Activated naive CD8-positive, alpha-beta T cell treated with anti-CD3 and anti-CD28 coated beads for 36 hours (primary cell): ENCODE results near the gene TSPAN9. TPM values are rescaled to one million over a fixed set of nuclear protein-coding genes. Genes with fewer than 3 reads are reported as not detected.

Source experiments
- DNase-seq: peaks from one replicate; pipeline ENCODE4 v3.0.0; 2021
- H3K27ac Mint-ChIP-seq: one replicate; pipeline ENCODE4 v1.8.0; 2022; ENCODE audit warnings: mild to moderate bottlenecking, moderate library complexity, mixed read lengths
- H3K27me3 Mint-ChIP-seq: one replicate; pipeline ENCODE4 v1.8.0; 2022; ENCODE audit warnings: mild to moderate bottlenecking, mixed read lengths
- H3K36me3 Mint-ChIP-seq: one replicate; pipeline ENCODE4 v1.8.0; 2021; ENCODE audit warnings: mild to moderate bottlenecking, mixed read lengths
- H3K4me1 Mint-ChIP-seq: one replicate; pipeline ENCODE4 v1.8.0; 2021; ENCODE audit warnings: mixed read lengths
- H3K4me3 Mint-ChIP-seq: one replicate; pipeline ENCODE4 v1.8.0; 2022; ENCODE audit warnings: mild to moderate bottlenecking, moderate library complexity, mixed read lengths
- H3K9me3 Mint-ChIP-seq: one replicate; pipeline ENCODE4 v1.8.0; 2022; ENCODE audit warnings: mixed read lengths
- total RNA-seq, 2 experiments: library from RNA; stranded (reverse); gene quantifications; one replicate each; pipeline ENCODE4 v1.2.3, GENCODE V29; 2021

TSPAN9 gene
- total RNA-seq, 2 experiments from 2014 or later = 0.24 to 0.31 TPM

DNA sequence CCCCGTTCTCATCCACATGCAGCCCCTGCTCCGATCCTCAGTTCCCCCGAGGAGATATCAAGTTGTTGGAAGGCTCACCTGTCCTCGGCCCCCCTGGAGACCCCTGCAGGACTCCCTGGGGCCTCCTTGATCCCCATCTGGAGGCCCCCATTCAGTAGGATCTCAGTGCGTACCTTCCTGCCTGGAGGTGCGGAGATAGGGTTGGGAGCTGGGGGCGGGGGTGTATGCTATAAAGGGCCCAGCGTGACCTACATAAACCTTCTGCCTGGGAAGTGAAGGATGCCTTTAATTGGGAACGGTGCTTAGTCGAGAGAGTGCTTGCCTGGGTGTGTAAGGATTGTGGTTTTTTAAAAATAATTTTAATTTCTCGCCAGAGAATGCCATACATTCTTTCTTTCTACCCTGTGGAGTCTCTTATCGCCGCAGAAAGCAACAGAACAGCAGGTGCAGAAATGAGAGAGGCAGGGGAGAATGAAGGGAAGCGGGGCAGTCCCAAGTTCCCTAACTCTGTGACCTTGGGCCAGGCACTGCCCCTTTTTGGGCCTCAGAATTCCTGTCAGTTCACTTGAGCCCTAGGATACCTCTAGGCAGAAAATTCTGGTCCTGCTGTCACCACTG is 153.7 kb downstream of the TSPAN9 start:
- no peaks in the 10 kb centered on the region for H3K36me3 Mint-ChIP-seq
- H3K27me3 Mint-ChIP-seq = no peaks in the 10 kb centered on the region
- no peak overlapping the region for H3K4me3 Mint-ChIP-seq
- no peak overlapping the region for H3K27ac Mint-ChIP-seq
- peaks cover 2% of the 10 kb centered on the region for H3K9me3 Mint-ChIP-seq
- DNase-seq = no peak
- peaks cover 3% of the 10 kb centered on the region for H3K4me1 Mint-ChIP-seq

DNA sequence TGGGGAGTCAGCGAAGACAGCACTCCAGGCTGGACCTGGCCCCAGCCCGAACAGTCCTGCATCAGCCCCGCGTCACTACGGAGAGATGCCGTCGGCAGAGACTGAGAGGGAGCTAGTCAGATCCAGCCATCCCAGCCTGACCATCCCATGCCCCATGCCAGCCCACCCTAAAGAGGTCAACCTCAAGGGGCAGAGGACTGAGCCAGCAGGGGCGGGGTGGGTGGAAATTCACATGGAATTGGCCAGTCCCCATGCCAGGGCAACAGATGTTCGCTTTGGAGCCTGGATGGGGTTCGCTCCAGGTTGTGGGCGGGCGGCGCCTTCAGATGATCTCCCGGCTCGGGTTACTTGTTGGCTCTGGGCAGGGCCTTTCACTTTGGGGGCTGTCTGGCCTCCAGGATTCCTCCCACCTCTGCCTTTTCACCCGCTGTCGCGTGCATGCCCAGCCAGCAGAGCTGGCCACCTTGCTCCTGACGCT is 154.3 kb downstream of the TSPAN9 start:
- H3K36me3 Mint-ChIP-seq = no peaks in the 10 kb centered on the region
- H3K27me3 Mint-ChIP-seq = no peaks in the 10 kb centered on the region
- H3K27ac Mint-ChIP-seq = no peak overlapping the region
- DNase-seq = no peak
- H3K4me3 Mint-ChIP-seq = no peak overlapping the region
- no peaks in the 10 kb centered on the region for H3K4me1 Mint-ChIP-seq
- peaks cover 2% of the 10 kb centered on the region for H3K9me3 Mint-ChIP-seq

DNA sequence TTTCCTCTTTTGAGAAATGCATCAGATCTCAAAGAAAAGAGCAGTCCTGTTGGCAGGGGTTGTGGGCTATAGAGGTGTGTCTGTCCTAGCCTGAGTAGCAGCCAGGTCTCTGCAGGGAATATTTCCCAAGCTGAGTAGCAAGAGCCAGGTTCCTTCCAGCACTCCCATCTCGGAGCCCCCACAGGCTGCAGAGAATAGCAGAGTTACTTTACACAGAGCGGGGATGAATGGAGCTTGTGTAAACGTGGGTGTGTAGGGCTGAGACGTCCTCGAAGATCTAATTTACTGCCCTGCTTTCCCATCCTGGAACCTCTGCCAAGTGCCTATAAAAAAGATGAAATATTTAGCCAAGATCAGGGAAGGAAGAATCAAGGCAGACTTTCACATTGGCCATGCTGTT is 156.6 kb downstream of the TSPAN9 start:
- peaks cover 2% of the 10 kb centered on the region for H3K9me3 Mint-ChIP-seq
- DNase-seq = no peak

DNA sequence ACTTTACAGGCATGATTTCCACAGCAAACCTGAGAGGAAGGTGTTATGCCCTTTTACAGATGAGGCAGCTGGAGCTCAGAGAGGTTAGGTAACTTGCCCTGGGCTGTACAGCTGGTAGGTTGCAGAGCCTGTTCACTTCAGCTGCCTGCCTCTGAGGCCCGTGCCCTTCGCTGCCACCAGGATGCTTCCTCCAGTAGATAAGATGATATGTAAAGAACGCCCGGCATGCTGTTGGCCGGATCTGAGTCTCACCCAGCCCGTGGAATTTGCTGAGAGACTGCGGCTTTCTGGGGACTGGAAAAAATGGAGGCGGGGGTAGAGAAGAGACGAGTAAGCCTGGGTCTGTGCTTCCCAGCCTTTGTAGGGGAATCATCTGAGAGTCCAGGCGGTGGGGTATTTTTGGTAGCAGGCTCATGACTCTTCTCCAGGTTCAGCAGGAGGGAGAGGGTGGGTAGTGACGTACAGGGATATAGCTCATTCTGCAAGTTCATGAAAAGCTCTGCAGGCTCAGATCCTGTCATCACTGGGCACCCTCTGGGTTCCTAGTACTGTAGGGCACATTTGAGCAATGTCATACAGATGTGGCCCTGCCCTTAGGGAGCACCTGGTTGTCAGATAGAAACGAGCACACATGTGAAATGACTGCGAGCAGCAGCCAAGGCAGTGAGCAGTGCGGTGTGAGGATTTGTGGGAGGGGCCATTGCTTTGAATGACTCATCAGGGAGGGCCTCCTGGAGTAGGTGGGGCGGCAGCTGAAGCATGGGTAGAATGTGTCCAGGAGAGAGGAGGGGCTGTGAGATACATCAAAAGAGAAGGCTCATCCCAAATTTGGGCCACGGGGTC is 159.4 kb downstream of the TSPAN9 start:
- Mint-ChIP-seq H3K36me3 (no peaks in the 10 kb centered on the region), H3K9me3 (no peaks in the 10 kb centered on the region), H3K27ac (no peak overlapping the region), H3K4me3 (no peak overlapping the region), H3K4me1 (no peaks in the 10 kb centered on the region), H3K27me3 (no peaks in the 10 kb centered on the region)
- DNase-seq = no peak

More for the DNA sequence above, 156.6 kb downstream of the TSPAN9 start:
- Mint-ChIP-seq H3K4me3 (no peak overlapping the region), H3K36me3 (no peaks in the 10 kb centered on the region), H3K27ac (no peak overlapping the region), H3K27me3 (no peaks in the 10 kb centered on the region), H3K4me1 (no peaks in the 10 kb centered on the region)

DNA sequence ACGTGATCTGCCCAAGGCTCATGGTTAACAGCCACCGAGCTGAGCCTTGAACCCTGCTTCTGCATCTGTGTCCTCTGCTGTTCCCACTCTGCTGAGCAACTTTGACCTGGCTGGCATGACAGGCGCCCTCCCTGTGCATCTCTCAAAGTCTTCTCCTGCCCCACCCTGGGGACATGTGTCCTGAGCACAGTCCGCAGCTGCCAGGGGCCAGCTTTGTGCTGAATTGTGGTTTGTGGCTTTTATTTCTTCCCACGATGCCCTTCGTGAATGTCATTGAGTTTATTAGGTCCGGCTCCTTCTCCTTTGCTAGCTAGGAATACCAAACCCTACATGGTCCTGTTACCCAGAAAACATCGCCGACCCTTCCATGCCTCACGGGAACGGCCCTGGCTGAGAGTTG is 161.0 kb downstream of the TSPAN9 start:
- DNase-seq = no peak
- Mint-ChIP-seq H3K4me1 (no peaks in the 10 kb centered on the region), H3K36me3 (no peaks in the 10 kb centered on the region), H3K27me3 (no peaks in the 10 kb centered on the region), H3K9me3 (no peaks in the 10 kb centered on the region), H3K27ac (no peak overlapping the region), H3K4me3 (no peak overlapping the region)

DNA sequence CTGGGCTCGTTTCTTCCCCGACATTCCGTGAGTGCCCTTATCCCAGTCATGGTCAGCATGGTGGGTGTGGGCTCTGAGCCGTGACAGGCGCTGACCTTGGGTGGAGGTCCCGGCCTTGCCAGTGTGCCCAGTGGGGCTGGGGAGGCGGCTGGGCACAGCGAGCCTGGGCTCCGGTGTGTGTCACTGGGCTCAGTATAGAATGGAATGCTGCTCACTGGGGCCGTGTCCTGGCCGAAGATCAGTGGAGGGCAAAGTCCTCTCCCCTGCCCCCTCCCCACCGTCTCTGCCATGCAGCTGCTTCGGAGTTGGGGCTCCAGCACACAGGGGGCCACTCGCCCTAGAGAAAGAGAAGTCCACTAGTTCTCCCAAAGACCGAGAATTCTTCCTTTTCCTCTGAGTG is 164.4 kb downstream of the TSPAN9 start:
- no peak overlapping the region for H3K4me3 Mint-ChIP-seq
- H3K4me1 Mint-ChIP-seq = no peaks in the 10 kb centered on the region
- H3K9me3 Mint-ChIP-seq = no peaks in the 10 kb centered on the region
- no peaks in the 10 kb centered on the region for H3K27me3 Mint-ChIP-seq
- H3K27ac Mint-ChIP-seq = no peak overlapping the region
- H3K36me3 Mint-ChIP-seq = no peaks in the 10 kb centered on the region
- no peak for DNase-seq

DNA sequence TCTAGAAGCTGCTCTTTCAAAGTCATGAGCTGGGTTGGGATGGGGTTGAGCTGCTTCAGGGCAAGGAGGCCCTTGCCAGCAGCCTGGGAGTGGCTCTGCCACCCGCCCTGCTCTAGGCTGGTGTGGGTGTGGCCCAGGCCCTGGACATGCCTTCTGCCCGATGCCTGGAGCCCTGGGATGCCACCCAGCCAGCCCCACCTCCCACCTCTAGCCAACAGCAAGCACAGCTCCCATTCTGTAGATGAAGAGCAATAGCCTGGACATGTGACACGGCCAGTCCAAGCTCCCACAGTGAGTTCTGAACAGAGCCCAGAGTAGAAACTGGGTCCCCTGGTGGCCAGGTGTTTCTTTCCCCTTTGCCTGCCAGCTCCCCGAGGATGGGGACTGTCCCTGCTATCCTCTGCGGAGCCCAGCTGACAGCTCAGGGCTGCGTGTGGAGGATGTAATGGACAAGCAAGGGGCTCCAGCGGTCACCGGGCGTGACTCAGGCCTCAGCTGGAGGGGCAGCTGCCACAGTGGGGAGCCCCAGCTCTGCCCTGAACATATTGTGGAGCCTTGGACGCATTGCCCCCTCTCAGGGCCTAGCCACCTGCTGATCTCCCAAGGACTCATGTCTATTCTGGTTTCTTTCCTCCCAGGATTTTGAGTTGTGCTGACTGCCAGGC is 165.2 kb downstream of the TSPAN9 start:
- no peak overlapping the region for H3K27ac Mint-ChIP-seq
- no peaks in the 10 kb centered on the region for H3K4me1 Mint-ChIP-seq
- DNase-seq = no peak
- no peaks in the 10 kb centered on the region for H3K27me3 Mint-ChIP-seq
- H3K9me3 Mint-ChIP-seq = no peaks in the 10 kb centered on the region
- H3K36me3 Mint-ChIP-seq = no peaks in the 10 kb centered on the region
- H3K4me3 Mint-ChIP-seq = no peak overlapping the region

DNA sequence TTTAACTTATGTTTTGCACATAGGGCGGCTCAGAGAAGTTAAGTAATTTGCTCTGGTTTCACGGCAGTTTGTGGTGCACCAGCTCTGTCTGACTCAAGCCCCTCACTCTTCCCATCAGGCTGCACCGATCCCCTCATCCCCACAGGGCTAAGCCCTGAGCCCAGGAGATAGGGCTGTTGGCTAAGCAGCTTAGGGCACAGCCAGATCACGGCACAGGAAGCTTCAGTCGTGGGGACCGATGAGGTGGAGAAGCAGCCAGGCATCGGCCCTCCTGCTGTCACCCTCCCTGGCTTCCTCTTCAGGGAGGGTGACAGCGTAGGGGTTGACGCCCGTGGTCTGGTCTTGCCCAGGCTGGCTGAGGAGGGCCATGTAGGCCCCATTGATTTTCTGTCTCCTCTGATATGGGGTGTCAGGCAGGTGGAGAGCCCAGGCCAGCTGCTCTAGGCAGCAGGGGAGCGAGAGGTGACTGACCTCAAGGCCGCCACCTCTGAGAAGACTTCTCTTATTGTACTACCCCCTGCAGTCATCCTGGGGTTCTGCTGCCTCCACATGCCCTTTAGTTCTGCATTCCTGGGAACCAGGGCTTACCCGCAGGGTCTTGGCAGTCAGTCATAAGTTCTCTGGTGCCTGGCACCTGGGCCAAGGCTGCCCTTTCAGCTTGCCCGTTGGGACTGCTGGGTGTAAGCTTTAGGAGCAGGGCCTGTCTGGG is 166.4 kb downstream of the TSPAN9 start:
- Mint-ChIP-seq H3K4me1 (peaks cover 5% of the 10 kb centered on the region), H3K27ac (no peak overlapping the region), H3K27me3 (no peaks in the 10 kb centered on the region), H3K4me3 (no peak overlapping the region), H3K9me3 (no peaks in the 10 kb centered on the region), H3K36me3 (no peaks in the 10 kb centered on the region)
- no peak for DNase-seq

DNA sequence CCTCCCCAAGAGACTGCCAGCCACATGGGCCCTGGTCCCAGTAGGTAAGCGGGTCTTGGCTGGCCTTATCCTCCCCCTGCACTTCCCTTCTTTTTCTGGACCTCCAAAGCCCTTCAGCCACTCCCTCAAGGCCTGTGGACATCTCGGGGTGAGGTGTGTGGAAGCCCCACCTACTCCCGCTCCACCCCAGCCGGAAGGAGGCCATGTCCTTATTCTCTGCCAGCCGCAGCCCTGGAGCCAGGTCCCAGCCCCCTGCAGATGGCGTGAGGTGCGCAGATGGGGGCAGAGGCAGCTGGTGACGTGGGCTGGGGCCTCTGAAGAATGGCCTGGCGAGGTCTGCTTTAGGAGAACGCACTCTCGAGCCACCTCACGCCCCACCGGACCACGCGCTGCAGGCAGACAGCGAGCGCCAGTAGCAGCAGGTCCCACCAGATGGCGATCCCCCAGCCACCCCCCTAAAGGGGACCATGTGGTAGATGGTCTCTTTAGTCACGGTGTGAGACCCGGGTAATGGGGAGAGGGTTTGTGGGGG is 167.1 kb downstream of the TSPAN9 start:
- H3K4me1 Mint-ChIP-seq = peaks cover 10% of the 10 kb centered on the region
- no peak for DNase-seq
- no peak overlapping the region for H3K27ac Mint-ChIP-seq
- no peak overlapping the region for H3K4me3 Mint-ChIP-seq
- H3K36me3 Mint-ChIP-seq = no peaks in the 10 kb centered on the region
- peaks cover 4% of the 10 kb centered on the region for H3K27me3 Mint-ChIP-seq
- no peaks in the 10 kb centered on the region for H3K9me3 Mint-ChIP-seq

DNA sequence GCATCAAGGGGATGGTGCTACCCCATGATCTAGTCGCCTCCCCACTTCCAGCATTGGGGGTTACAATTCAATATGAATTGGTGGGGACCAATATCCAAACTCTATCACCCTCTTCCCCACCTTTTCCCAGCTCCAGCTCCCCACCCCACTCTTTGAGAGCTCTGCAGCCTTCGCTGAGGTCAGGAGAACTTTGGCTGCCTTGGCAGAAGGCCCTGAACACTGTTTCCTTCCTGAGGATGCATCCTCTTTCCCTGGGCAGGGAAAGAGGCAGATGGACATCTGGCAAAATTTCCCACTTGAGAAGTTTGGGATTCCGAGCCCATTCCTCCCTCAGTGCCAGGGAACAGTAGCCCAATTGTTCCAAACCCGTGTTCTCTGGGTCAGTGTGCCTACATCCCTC is 169.1 kb downstream of the TSPAN9 start:
- Mint-ChIP-seq H3K27ac (no peak overlapping the region), H3K9me3 (no peaks in the 10 kb centered on the region)

DNA sequence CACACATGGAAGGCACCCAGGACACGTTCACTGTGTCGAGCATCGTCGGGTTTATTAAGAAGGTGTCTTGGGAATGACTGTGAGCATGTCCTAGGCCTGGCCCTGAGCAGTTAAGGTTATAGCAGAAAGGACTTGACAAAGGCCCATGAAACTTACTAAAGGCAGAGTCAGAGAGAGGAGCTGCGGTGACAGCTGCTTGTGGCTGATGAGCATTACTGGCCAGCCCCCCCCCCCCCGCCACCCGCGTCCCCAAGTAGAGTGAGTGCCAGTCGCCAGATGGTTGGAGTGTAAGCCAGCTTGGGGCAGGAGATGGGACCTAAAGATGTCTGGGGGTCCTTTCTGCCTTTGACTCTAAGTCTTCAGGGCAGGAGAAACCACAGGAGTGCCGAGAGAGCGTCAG is 169.9 kb downstream of the TSPAN9 start:
- H3K9me3 Mint-ChIP-seq = no peaks in the 10 kb centered on the region
- peaks cover 11% of the 10 kb centered on the region for H3K27me3 Mint-ChIP-seq
- no peak overlapping the region for H3K4me3 Mint-ChIP-seq
- H3K36me3 Mint-ChIP-seq = no peaks in the 10 kb centered on the region
- no peak overlapping the region for H3K27ac Mint-ChIP-seq
- DNase-seq = no peak
- peaks cover 11% of the 10 kb centered on the region for H3K4me1 Mint-ChIP-seq

More for the DNA sequence above, 169.1 kb downstream of the TSPAN9 start:
- Mint-ChIP-seq H3K36me3 (no peaks in the 10 kb centered on the region), H3K4me1 (peaks cover 11% of the 10 kb centered on the region), H3K4me3 (no peak overlapping the region), H3K27me3 (peaks cover 11% of the 10 kb centered on the region)
- no peak for DNase-seq

DNA sequence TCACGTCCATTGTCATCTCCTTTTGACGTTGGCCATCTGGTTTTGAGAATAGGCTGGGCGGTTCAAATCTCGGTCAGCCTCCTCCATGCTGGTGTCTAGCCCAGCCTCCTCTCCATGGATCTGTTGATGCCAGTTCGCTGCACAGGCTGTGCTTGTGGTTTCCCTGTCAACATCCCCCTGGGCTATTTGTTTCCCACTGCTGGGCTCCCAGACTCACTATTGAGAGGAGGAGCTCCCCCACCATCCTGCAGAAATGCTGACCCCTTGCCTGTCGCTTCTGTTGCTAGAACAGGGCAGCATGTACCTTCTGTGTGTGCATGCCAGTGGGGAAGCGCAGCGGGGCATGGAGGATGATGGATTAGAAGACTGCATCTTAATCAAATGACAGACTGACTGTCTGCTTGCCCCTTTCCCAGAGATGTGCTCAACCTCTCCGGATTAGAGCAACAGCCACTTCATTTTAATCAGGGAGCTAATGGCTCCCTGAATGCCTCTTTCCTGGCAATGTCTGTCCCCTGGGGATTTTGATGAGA is 170.5 kb downstream of the TSPAN9 start:
- H3K27ac Mint-ChIP-seq = no peak overlapping the region
- no peaks in the 10 kb centered on the region for H3K9me3 Mint-ChIP-seq
- H3K36me3 Mint-ChIP-seq = no peaks in the 10 kb centered on the region
- no peak overlapping the region for H3K4me3 Mint-ChIP-seq
- H3K4me1 Mint-ChIP-seq = peaks cover 11% of the 10 kb centered on the region
- DNase-seq = no peak
- peaks cover 11% of the 10 kb centered on the region for H3K27me3 Mint-ChIP-seq

DNA sequence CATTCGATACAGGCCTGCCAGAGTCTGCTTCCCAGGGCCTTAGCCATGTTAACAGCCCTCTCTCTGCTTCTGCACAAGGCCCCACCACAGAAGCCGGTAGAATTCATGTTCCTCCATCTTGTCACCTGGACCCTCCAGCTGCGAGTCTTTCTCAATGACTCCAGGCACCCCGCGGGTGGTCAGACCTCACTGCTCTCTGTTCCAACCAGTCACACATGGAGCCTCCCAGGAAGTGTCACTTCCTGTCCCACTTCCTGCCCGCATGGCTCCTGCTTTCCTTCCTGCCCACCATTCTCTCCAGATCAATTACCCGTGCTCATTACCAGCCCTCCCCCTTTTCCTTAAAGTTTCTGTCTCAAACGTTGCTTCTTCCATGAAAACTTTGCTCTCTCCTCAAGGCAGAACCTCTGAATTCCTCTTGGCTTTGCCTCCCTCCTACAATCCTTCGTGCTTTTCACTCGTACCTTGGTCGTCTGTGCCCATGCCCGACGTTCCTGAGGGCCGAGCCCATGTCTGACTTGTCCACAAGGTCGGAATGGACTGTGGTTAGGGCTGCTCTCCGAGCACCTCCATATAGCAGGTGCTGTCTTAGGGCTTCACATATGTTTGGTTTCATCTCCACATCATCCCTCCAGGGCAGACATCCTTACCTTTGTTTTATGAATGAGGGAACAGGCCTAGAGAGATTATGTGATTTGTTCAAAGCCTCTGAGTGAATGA is 172.1 kb downstream of the TSPAN9 start:
- peaks cover 11% of the 10 kb centered on the region for H3K4me1 Mint-ChIP-seq
- no peak for DNase-seq
- no peak overlapping the region for H3K27ac Mint-ChIP-seq
- peaks cover 11% of the 10 kb centered on the region for H3K27me3 Mint-ChIP-seq
- no peaks in the 10 kb centered on the region for H3K9me3 Mint-ChIP-seq
- H3K4me3 Mint-ChIP-seq = no peak overlapping the region
- H3K36me3 Mint-ChIP-seq = no peaks in the 10 kb centered on the region

DNA sequence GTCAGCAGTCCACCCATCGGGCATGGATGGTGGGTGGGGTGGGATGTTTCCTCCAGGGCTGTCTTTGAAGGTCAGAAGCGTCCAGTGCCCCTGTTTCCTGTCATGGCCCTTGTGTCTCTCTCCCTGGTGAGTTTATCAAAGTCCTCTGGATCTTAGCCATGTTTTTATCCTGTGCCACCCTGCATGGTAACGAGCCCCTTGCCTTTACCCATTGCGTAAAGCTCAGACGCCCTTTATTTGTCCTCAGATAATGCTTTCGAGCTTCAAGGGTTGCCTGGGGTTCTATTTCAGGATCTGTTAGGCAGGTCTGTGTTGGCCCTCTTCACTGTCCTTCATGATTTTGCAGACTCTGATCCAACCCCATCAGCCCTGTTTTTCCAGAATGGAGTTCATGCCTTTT is 172.9 kb downstream of the TSPAN9 start:
- H3K36me3 Mint-ChIP-seq = no peaks in the 10 kb centered on the region
- no peaks in the 10 kb centered on the region for H3K9me3 Mint-ChIP-seq
- H3K4me3 Mint-ChIP-seq = no peak overlapping the region

More for the DNA sequence above, 172.9 kb downstream of the TSPAN9 start:
- DNase-seq = no peak
- H3K27ac Mint-ChIP-seq = no peak overlapping the region
- peaks cover 11% of the 10 kb centered on the region for H3K4me1 Mint-ChIP-seq
- H3K27me3 Mint-ChIP-seq = peaks cover 11% of the 10 kb centered on the region
